ENCODE measurements around the gene TMEM198. TPM values are rescaled to one million over a fixed set of nuclear protein-coding genes. Genes with fewer than 3 reads are reported as not detected.

Gene TMEM198
- total and polyA plus RNA-seq, 2 experiments from 2014 or later: 5.6 to 13.7 TPM

DNA sequence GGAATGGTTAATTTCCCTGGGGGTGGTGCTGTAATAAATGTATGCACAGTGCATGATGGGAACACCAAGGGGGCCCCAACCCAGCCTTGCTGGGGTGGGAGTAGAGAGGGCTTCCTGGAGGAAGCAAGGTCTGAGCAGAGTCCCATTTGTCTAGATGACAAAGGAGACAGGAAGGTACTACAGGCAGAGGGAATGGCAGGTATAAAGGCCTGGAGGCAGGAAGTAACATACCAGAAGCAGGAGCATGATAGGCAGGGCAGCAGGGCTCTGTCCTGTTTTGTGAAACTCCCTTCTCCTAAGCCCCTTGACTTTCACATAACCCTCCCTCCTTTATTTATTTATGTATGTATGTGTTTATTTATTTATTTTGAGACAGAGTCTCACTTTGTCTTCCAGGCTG is 41.2 kb upstream of the TMEM198 start (continued):
- TF ChIP-seq CREB1 (CRISPR knock-in tag; IDR thresholded peaks at IDR 0.05; ENCODE audit: low read depth) (no peak), JUNB (IDR thresholded peaks at IDR 0.05; ENCODE audit: unreplicated experiment) (no peak), STAT1 (IDR thresholded peaks at IDR 0.05; ENCODE audit: unreplicated experiment) (no peak), EZH2phosphoT487 (IDR thresholded peaks at IDR 0.05; ENCODE audit: unreplicated experiment) (no peak), ZNF114 (CRISPR knock-in tag; IDR thresholded peaks at IDR 0.05) (no peak)

DNA sequence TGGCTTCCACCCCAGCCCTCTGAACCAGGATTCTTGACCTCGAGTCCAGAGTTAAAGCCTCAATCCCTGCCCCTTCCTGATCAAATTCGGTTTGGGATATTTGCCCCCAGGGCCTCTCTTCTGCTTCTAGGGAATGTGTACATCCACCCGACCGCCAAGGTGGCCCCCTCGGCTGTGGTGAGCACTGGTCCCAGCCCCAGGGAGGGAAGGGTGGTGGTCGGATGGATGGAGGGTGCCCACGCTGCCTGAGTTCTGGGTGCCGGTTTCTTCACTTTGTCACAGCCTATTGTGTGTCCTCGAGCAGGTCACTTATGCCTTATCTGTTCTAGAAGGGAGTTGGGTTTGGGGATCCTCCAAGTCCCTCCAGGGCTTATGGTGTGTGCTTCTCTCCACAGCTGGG is 38.2 kb upstream of the TMEM198 start:
- Mint-ChIP-seq H3K36me3 (ENCODE audit: low read depth) (peaks cover 10% of the 10 kb centered on the region), H3K4me1 (peaks cover 72% of the 10 kb centered on the region), H3K27ac (0 out of 2 replicates have a peak overlapping the region, but pooled peaks have one; percentile 18), H3K9me3 (no peaks in the 10 kb centered on the region), H3K4me3 (no peak overlapping the region), H3K27me3 (ENCODE audit: insufficient read depth, low read depth, poor library complexity) (peaks cover 28% of the 10 kb centered on the region)
- DNase-seq (ENCODE audit: low spot score) (no peak), ATAC-seq (no peak)
- Histone ChIP-seq H3K36me3 (ENCODE audit: insufficient read depth) (no peaks in the 10 kb centered on the region), H3K4me1 (ENCODE audit: insufficient read depth) (peaks cover 53% of the 10 kb centered on the region), H3K9me2 (ENCODE audit: insufficient read depth) (no peaks in the 10 kb centered on the region), H3K4me3 (no peak overlapping the region), H3K4me2 (peak overlapping the region; percentile 92; the same call in 1 of the 2 replicates), H3F3A (replicated peaks; ENCODE audit: low read depth) (peaks cover 17% of the 10 kb centered on the region), H2AFZ (no peak overlapping the region), H4K20me1 (replicated peaks; ENCODE audit: insufficient read depth) (no peaks in the 10 kb centered on the region), H3K27me3 (ENCODE audit: insufficient read depth) (peaks cover 3% of the 10 kb centered on the region; the same call in 1 of the 2 replicates), H3K79me2 (replicated peaks; ENCODE audit: insufficient read depth) (no peaks in the 10 kb centered on the region), H3K27ac (ENCODE audit: low read depth) (no peak overlapping the region)
- TF ChIP-seq JUNB (IDR thresholded peaks at IDR 0.05; ENCODE audit: unreplicated experiment) (no peak), ZNF114 (CRISPR knock-in tag; IDR thresholded peaks at IDR 0.05) (no peak), CREB1 (CRISPR knock-in tag; IDR thresholded peaks at IDR 0.05; ENCODE audit: low read depth) (no peak), ZNF331 (CRISPR knock-in tag; IDR thresholded peaks at IDR 0.05; ENCODE audit: low read depth) (no peak), STAT1 (IDR thresholded peaks at IDR 0.05; ENCODE audit: unreplicated experiment) (no peak), NANOG (IDR thresholded peaks at IDR 0.05; ENCODE audit: borderline replicate concordance) (no peak)
- TF ChIP-seq, protein P1, sequence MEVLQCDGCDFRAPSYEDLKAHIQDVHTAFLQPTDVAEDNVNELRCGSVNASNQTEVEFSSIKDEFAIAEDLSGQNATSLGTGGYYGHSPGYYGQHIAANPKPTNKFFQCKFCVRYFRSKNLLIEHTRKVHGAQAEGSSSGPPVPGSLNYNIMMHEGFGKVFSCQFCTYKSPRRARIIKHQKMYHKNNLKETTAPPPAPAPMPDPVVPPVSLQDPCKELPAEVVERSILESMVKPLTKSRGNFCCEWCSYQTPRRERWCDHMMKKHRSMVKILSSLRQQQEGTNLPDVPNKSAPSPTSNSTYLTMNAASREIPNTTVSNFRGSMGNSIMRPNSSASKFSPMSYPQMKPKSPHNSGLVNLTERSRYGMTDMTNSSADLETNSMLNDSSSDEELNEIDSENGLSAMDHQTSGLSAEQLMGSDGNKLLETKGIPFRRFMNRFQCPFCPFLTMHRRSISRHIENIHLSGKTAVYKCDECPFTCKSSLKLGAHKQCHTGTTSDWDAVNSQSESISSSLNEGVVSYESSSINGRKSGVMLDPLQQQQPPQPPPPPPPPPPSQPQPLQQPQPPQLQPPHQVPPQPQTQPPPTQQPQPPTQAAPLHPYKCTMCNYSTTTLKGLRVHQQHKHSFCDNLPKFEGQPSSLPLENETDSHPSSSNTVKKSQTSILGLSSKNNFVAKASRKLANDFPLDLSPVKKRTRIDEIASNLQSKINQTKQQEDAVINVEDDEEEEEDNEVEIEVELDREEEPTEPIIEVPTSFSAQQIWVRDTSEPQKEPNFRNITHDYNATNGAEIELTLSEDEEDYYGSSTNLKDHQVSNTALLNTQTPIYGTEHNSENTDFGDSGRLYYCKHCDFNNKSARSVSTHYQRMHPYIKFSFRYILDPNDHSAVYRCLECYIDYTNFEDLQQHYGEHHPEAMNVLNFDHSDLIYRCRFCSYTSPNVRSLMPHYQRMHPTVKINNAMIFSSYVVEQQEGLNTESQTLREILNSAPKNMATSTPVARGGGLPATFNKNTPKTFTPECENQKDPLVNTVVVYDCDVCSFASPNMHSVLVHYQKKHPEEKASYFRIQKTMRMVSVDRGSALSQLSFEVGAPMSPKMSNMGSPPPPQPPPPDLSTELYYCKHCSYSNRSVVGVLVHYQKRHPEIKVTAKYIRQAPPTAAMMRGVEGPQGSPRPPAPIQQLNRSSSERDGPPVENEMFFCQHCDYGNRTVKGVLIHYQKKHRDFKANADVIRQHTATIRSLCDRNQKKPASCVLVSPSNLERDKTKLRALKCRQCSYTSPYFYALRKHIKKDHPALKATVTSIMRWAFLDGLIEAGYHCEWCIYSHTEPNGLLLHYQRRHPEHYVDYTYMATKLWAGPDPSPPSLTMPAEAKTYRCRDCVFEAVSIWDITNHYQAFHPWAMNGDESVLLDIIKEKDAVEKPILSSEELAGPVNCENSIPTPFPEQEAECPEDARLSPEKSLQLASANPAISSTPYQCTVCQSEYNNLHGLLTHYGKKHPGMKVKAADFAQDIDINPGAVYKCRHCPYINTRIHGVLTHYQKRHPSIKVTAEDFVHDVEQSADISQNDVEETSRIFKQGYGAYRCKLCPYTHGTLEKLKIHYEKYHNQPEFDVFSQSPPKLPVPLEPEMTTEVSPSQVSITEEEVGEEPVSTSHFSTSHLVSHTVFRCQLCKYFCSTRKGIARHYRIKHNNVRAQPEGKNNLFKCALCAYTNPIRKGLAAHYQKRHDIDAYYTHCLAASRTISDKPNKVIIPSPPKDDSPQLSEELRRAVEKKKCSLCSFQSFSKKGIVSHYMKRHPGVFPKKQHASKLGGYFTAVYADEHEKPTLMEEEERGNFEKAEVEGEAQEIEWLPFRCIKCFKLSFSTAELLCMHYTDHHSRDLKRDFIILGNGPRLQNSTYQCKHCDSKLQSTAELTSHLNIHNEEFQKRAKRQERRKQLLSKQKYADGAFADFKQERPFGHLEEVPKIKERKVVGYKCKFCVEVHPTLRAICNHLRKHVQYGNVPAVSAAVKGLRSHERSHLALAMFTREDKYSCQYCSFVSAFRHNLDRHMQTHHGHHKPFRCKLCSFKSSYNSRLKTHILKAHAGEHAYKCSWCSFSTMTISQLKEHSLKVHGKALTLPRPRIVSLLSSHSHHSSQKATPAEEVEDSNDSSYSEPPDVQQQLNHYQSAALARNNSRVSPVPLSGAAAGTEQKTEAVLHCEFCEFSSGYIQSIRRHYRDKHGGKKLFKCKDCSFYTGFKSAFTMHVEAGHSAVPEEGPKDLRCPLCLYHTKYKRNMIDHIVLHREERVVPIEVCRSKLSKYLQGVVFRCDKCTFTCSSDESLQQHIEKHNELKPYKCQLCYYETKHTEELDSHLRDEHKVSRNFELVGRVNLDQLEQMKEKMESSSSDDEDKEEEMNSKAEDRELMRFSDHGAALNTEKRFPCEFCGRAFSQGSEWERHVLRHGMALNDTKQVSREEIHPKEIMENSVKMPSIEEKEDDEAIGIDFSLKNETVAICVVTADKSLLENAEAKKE (CRISPR knock-in tag; IDR thresholded peaks at IDR 0.05): no peak
- TF ChIP-seq, protein P2, sequence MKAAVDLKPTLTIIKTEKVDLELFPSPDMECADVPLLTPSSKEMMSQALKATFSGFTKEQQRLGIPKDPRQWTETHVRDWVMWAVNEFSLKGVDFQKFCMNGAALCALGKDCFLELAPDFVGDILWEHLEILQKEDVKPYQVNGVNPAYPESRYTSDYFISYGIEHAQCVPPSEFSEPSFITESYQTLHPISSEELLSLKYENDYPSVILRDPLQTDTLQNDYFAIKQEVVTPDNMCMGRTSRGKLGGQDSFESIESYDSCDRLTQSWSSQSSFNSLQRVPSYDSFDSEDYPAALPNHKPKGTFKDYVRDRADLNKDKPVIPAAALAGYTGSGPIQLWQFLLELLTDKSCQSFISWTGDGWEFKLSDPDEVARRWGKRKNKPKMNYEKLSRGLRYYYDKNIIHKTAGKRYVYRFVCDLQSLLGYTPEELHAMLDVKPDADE (IDR thresholded peaks at IDR 0.05): no peak

Measured in GM23338 (cell line).